Mucosa of gallbladder (tissue), 1 donor: Measurements from ENCODE around the gene DOC2A. TPM values are rescaled to one million over a fixed set of nuclear protein-coding genes. Genes with fewer than 3 reads are reported as not detected.
"Not testable (repeated sequence)": the region's sequence is repeated elsewhere in the genome, so short reads cannot be mapped to it uniquely, and the experiment has no call there.

Experiments
- DNase-seq: peaks from one replicate; pipeline ENCODE4 v3.0.0-alpha.2; 2020; ENCODE audit warnings: low spot score
- total RNA-seq: library from RNA; stranded (reverse); gene quantifications from one replicate; pipeline ENCODE4 v1.2.1, GENCODE V29; 2021
- donor health status: DM: no; HTN: no; CAD: no.

The DOC2A gene
- total RNA-seq, 1 donor from 2014 or later, result 18.8 TPM

DNA sequence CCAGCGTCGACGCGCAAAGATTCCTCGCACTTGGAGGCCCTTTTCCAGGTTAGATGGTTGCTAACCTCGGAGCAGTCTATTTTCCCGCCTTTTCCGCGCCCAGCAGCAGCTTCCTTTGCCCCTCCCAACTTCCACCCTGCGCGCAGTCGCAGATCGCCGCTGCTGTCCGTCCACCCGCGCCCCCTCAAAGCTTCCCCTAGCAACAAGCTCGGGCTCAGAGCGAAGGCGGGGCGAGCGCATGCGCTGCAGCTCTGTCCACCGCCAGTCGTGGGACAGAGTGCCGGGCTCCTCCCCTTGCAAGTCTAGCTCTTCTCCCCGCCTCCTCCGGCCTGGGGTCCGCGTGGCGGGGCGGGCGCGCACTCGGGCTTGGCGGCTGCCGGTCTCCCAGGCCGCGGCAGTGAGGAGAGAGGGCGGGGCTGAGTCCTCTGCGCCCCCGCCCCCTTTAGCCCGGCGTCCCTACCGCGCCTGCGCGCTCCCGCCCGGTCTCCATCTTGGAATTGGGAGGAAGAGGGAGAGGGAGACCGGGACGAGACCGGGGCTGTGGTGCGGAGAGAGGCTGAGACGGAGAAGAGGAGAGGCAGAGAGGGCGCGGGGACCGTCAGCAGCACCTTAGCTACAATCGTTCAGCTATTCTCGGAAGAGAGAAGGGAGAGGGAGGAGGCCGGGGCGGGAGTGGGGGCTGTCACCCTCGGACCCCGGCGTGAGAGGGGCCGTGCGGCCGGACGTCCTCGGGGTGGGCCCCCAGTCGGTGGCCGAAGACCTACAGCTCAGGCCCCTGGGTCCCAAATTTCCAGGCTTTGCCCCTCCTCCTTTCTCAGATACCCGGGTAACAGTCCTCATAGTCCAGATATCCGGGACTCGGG lies 37.2 kb downstream of the DOC2A start, which contains the start of gene TAOK2:
Gene TAOK2 (plus strand): TSS at position 485 of the 863 bp plus-strand sequence. CDS start 3,905 bp downstream, outside the sequence.
- DNase-seq, result peak; percentile 98

GRCh38 chr16:29972992-29973383 lies 37.8 kb downstream of the DOC2A start:
- no peak for DNase-seq

- no peak for DNase-seq
These were observed 38.3 kb downstream of the DOC2A start for GRCh38 chr16:29972500-29972899.

DNA sequence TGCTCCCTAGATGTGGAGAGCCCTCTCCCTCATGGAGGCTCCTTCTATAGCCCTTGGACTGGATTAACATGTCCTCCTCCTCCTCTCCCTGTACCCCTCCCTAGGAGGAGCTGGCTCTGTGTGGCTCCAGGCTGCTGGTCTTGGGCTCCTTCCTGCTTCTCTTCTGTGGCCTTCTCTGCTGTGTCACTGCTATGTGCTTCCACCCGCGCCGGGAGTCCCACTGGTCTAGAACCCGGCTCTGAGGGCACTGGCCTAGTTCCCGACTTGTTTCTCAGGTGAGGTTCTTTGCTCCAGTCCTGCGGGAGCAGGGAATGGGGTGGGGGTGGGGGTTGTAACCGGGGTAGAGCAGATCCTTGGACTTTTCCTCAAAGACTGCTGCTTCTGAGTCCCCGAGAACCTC lies 39.5 kb downstream of the DOC2A start:
- DNase-seq, result no peak

- DNase-seq, result no peak
These were observed 42.6 kb downstream of the DOC2A start for GRCh38 chr16:29968205-29968604.

- no peak for DNase-seq
These were observed 47.6 kb downstream of the DOC2A start for GRCh38 chr16:29963021-29963743.

GRCh38 chr16:29962344-29962994 lies 48.4 kb downstream of the DOC2A start:
- no peak for DNase-seq

DNA sequence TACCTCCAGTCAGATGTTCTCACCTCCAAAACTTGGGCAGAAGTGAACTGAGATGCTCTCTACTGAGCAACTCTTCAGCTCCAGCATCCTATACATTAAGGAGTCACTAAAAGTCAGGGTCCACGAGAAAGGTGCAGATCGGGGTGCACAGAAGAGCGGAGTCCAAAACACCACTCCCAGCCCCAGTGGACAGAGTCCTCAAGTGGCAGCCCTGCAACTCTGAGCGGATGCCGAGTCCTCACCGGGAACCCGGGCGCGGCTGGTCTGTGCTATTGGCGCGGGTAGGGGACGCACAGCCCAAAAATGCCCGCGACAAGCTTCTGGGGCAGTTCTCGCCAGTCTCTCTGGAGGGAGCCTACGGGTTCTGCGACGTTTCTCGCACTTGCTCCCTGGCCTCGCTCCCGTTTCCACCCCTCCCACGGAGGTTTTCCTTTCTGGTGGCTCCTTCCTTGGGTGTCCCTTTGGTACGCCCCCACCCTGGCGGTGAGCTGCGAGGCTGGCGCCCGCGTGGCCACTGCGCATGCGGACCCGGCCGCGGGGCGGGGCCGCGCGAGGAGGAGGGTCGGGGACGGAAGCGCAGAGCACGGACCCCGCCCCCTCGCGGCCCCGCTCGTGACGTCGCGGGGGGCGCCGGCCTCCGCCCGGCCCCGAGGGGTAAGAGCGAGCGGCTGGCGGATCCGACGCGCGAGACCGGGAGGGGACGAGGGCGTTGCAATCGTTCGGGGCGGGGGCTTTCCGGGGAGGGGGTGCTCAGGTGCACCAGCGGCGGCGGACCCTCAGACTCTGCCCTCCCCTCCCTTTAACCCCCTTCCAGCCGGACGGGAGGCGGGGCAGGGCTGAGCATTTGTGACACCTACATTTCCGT lies 49.1 kb downstream of the DOC2A start, which contains the start of gene TMEM219:
Gene TMEM219 (plus strand): TSS at position 601 of the 865 bp plus-strand sequence. CDS start 1,065 bp downstream, outside the sequence.
- peak; percentile 92 for DNase-seq

GRCh38 chr16:29961127-29961478 lies 49.7 kb downstream of the DOC2A start:
- no peak for DNase-seq

GRCh38 chr16:29959821-29960220 lies 51.0 kb downstream of the DOC2A start:
- not testable (repeated sequence) for DNase-seq

DNA sequence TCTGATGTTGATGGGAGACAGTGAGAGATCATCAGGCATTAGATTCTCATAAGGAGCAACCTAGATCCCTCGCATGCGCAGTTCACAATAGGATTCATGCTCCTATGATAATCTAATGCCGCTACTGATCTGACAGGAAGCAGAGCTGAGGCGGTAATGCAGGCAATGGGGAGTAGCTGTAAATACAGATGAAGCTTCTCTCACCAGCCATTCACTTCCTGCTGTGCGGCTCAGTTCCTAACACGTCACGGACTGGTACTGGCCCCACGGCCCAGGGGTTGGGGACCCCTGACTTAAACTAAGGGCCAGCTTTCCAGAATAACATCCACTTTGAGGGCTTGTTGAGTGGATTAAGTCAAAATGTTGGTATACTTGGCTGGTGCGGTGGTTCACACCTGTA lies 51.5 kb downstream of the DOC2A start:
- DNase-seq, result no peak

GRCh38 chr16:29958756-29959155 lies 52.1 kb downstream of the DOC2A start:
- DNase-seq, result no peak

Other genes with a start within 250 kb of the DOC2A start
- not detected for gene ZG16, start 232.8 kb downstream of the DOC2A start, total RNA-seq
- 21.6 TPM for gene KIF22, start 220.3 kb downstream of the DOC2A start, total RNA-seq
- 192 TPM for gene MAZ, start 204.5 kb downstream of the DOC2A start, total RNA-seq
- 20.8 TPM for gene PRRT2, start 198.8 kb downstream of the DOC2A start, total RNA-seq
- gene PAGR1, start 194.9 kb downstream of the DOC2A start, total RNA-seq, result 38.9 TPM
- gene MVP, start 190.6 kb downstream of the DOC2A start, total RNA-seq, result 253 TPM
- 110 TPM for gene CDIPT, start 147.8 kb downstream of the DOC2A start, total RNA-seq
- 113 TPM for gene SEZ6L2, start 111.5 kb downstream of the DOC2A start, total RNA-seq
- 94.5 TPM for gene ASPHD1, start 110.5 kb downstream of the DOC2A start, total RNA-seq
- 28.4 TPM for gene KCTD13, start 84.8 kb downstream of the DOC2A start, total RNA-seq
- gene TMEM219, start 48.9 kb downstream of the DOC2A start, total RNA-seq, result 167 TPM
- gene TAOK2, start 37.2 kb downstream of the DOC2A start, total RNA-seq, result 67.3 TPM
- gene HIRIP3, start 15.4 kb downstream of the DOC2A start, total RNA-seq, result 16.3 TPM
- gene INO80E, start 14.8 kb downstream of the DOC2A start, total RNA-seq, result 88.4 TPM
- gene C16orf92, start 12.2 kb upstream of the DOC2A start, total RNA-seq, result not detected
- gene TLCD3B, start 20.2 kb upstream of the DOC2A start, total RNA-seq, result not detected
- gene ALDOA, start 54.7 kb upstream of the DOC2A start, total RNA-seq, result 1,422 TPM
- 95.3 TPM for gene PPP4C, start 65.0 kb upstream of the DOC2A start, total RNA-seq
- gene TBX6, start 80.9 kb upstream of the DOC2A start, total RNA-seq, result 3.7 TPM
- 81.7 TPM for gene YPEL3, start 85.2 kb upstream of the DOC2A start, total RNA-seq
- 11.2 TPM for gene GDPD3, start 102.5 kb upstream of the DOC2A start, total RNA-seq
- gene MAPK3, start 112.2 kb upstream of the DOC2A start, total RNA-seq, result 109 TPM
- 58.5 TPM for gene CORO1A, start 172.6 kb upstream of the DOC2A start, total RNA-seq
- 59.4 TPM for gene BOLA2B, start 182.6 kb upstream of the DOC2A start, total RNA-seq
- gene SLX1A, start 182.8 kb upstream of the DOC2A start, total RNA-seq, result 70.4 TPM
- gene SULT1A3, start 188.2 kb upstream of the DOC2A start, total RNA-seq, result 19.4 TPM
- 12.5 TPM for gene NPIPB13, start 237.5 kb upstream of the DOC2A start, total RNA-seq